Calu3 (cell line): ENCODE measurements around the gene RCL1. TPM values are rescaled to one million over a fixed set of nuclear protein-coding genes. Genes with fewer than 3 reads are reported as not detected.

Source experiments
- BruUV-seq: library from RNA; stranded (reverse); fragments of 400-500 nt; replicated peaks from 2 replicates; lab custom pipeline; 2021; lab: Mats Ljungman, UMichigan
- CTCF ChIA-PET: fragments of 300-600 bp; sonication (Branson Sonifier 250); formaldehyde crosslinking; loops from one replicate; lab custom pipeline; 2022; ENCODE audit warnings: antibody characterized with exemption; lab: Charles Lee
- DNase-seq: peaks from one replicate; pipeline ENCODE4 v3.0.0; 2022
- H3K27ac Mint-ChIP-seq: one replicate; pipeline ENCODE4 v1.8.0; 2022; ENCODE audit warnings: mixed read lengths; ENCODE audit not compliant: unreplicated experiment
- H3K27me3 Mint-ChIP-seq: one replicate; pipeline ENCODE4 v1.8.0; 2022; ENCODE audit warnings: mixed read lengths; ENCODE audit not compliant: unreplicated experiment
- H3K36me3 Mint-ChIP-seq: one replicate; pipeline ENCODE4 v1.8.0; 2022; ENCODE audit warnings: mild to moderate bottlenecking, moderate library complexity, mixed read lengths; ENCODE audit not compliant: insufficient read depth, unreplicated experiment
- H3K4me1 Mint-ChIP-seq: one replicate; pipeline ENCODE4 v1.8.0; 2022; ENCODE audit warnings: mild to moderate bottlenecking, low read depth, mixed read lengths; ENCODE audit not compliant: unreplicated experiment
- H3K4me3 Mint-ChIP-seq: one replicate; pipeline ENCODE4 v1.8.0; 2022; ENCODE audit warnings: mild to moderate bottlenecking, low read depth, moderate library complexity, mixed read lengths; ENCODE audit not compliant: unreplicated experiment
- H3K9me3 Mint-ChIP-seq: one replicate; pipeline ENCODE4 v1.8.0; 2022; ENCODE audit warnings: low read depth, mixed read lengths; ENCODE audit not compliant: unreplicated experiment
- CTCF ChIP-seq: fragments of 200-600 bp; IDR thresholded peaks from one replicate; pipeline ENCODE4 v1.8.0; 2022; ENCODE audit warnings: antibody characterized with exemption; ENCODE audit not compliant: unreplicated experiment
- intact Hi-C: fragments of 100-400 bp; cut with micrococcal nuclease; formaldehyde crosslinking; loops from one replicate; pipeline ENCODE4 v1.10.0; 2022; ENCODE audit not compliant: unreplicated experiment
- total RNA-seq: library from RNA; stranded (reverse); gene quantifications from 2 replicates; pipeline ENCODE4 v1.2.3, GENCODE V29; 2022

Gene RCL1
- total RNA-seq, 1 experiment from 2014 or later: 21.3 TPM

GRCh38 chr9:4857163-4857810 is 64.5 kb downstream of the RCL1 start:
- Mint-ChIP-seq H3K9me3 (no peaks in the 10 kb centered on the region), H3K27me3 (no peaks in the 10 kb centered on the region), H3K36me3 (no peaks in the 10 kb centered on the region), H3K27ac (no peak overlapping the region), H3K4me3 (no peak overlapping the region), H3K4me1 (no peaks in the 10 kb centered on the region)
- no peak for DNase-seq
- intact Hi-C loops: no loop called here
- no TSS peak for BruUV-seq
- CTCF ChIA-PET: no interaction called here
- no peak for TF ChIP-seq CTCF

- BruUV-seq: no TSS peak
- no peak for TF ChIP-seq CTCF
- no peak overlapping the region for H3K4me3 Mint-ChIP-seq
- no peaks in the 10 kb centered on the region for H3K9me3 Mint-ChIP-seq
- H3K27me3 Mint-ChIP-seq: no peaks in the 10 kb centered on the region
- intact Hi-C loops: no loop called here
- no peaks in the 10 kb centered on the region for H3K36me3 Mint-ChIP-seq
- CTCF ChIA-PET: no interaction called here
- no peak for DNase-seq
- H3K4me1 Mint-ChIP-seq: no peaks in the 10 kb centered on the region
- H3K27ac Mint-ChIP-seq: no peak overlapping the region
Observed at GRCh38 chr9:4859035-4859434, 66.3 kb downstream of the RCL1 start.

- H3K36me3 Mint-ChIP-seq: no peaks in the 10 kb centered on the region
- H3K4me3 Mint-ChIP-seq: no peak overlapping the region
- no TSS peak for BruUV-seq
Observed at GRCh38 chr9:4860383-4860782, 67.6 kb downstream of the RCL1 start.

GRCh38 chr9:4861145-4861544 is 68.4 kb downstream of the RCL1 start:
- Mint-ChIP-seq H3K9me3 (no peaks in the 10 kb centered on the region), H3K4me3 (no peak overlapping the region), H3K27me3 (no peaks in the 10 kb centered on the region), H3K36me3 (no peaks in the 10 kb centered on the region), H3K4me1 (no peaks in the 10 kb centered on the region), H3K27ac (no peak overlapping the region)
- TF ChIP-seq CTCF: no peak
- intact Hi-C loops: no loop called here
- DNase-seq: no peak
- no TSS peak for BruUV-seq
- CTCF ChIA-PET: no interaction called here

More at GRCh38 chr9:4860383-4860782, 67.6 kb downstream of the RCL1 start:
- no peak for DNase-seq
- Mint-ChIP-seq H3K27ac (no peak overlapping the region), H3K4me1 (no peaks in the 10 kb centered on the region), H3K9me3 (no peaks in the 10 kb centered on the region), H3K27me3 (no peaks in the 10 kb centered on the region)
- TF ChIP-seq CTCF: no peak
- CTCF ChIA-PET: no interaction called here
- intact Hi-C loops: no loop called here
